GM23248 (cell line): Measurements from ENCODE around the gene ADAM10. TPM values are rescaled to one million over a fixed set of nuclear protein-coding genes. Genes with fewer than 3 reads are reported as not detected.

Experiments used
- DNase-seq: peaks from one replicate; pipeline ENCODE4 v3.0.0-alpha.2; 2015
- H2AFZ ChIP-seq: fragments of 200-600 bp; sonication (generic); 2 replicates; pipeline ENCODE4 v1.6.1; 2016; ENCODE audit warnings: antibody characterized with exemption
- H3F3A ChIP-seq: fragments of 200-600 bp; sonication (generic); 2 replicates; pipeline ENCODE4 v1.6.1; 2016; ENCODE audit warnings: mild to moderate bottlenecking, antibody characterized with exemption, mixed run types; ENCODE audit not compliant: insufficient read depth
- H3K27ac ChIP-seq: fragments of 200-600 bp; sonication (generic); 2 replicates; pipeline ENCODE4 v1.5.1; 2016; ENCODE audit warnings: mild to moderate bottlenecking
- H3K27me3 ChIP-seq: fragments of 200-600 bp; sonication (generic); replicated peaks from 2 replicates; pipeline ENCODE4 v1.6.1; 2016; ENCODE audit warnings: mild to moderate bottlenecking; ENCODE audit not compliant: insufficient read depth
- H3K36me3 ChIP-seq: fragments of 200-600 bp; sonication (generic); 2 replicates; pipeline ENCODE4 v1.6.1; 2016; ENCODE audit warnings: low read depth, mild to moderate bottlenecking
- H3K4me1 ChIP-seq: fragments of 200-600 bp; sonication (generic); 2 replicates; pipeline ENCODE4 v1.6.1; 2016; ENCODE audit warnings: mild to moderate bottlenecking; ENCODE audit not compliant: insufficient read depth
- H3K4me2 ChIP-seq: fragments of 200-600 bp; sonication (generic); one replicate; pipeline ENCODE4 v1.6.1; 2016; ENCODE audit warnings: mild to moderate bottlenecking; ENCODE audit not compliant: unreplicated experiment
- H3K4me3 ChIP-seq: fragments of 200-600 bp; sonication (generic); 2 replicates; pipeline ENCODE4 v1.5.1; 2016; ENCODE audit warnings: mild to moderate bottlenecking
- H3K79me2 ChIP-seq: fragments of 200-600 bp; sonication (generic); 2 replicates; pipeline ENCODE4 v1.6.1; 2016; ENCODE audit warnings: mild to moderate bottlenecking; ENCODE audit not compliant: insufficient read depth
- H3K9ac ChIP-seq: fragments of 200-600 bp; sonication (generic); 2 replicates; pipeline ENCODE4 v1.6.1; 2016; ENCODE audit warnings: mild to moderate bottlenecking
- H3K9me2 ChIP-seq: fragments of 200-600 bp; sonication (generic); 2 replicates; pipeline ENCODE4 v1.6.1; 2016; ENCODE audit warnings: mixed run types, mild to moderate bottlenecking, moderate library complexity; ENCODE audit not compliant: insufficient read depth
- H3K9me3 ChIP-seq: fragments of 200-600 bp; sonication (generic); one replicate; pipeline ENCODE4 v1.6.1; 2017; ENCODE audit warnings: low read depth
- H4K20me1 ChIP-seq: fragments of 200-600 bp; sonication (generic); 2 replicates; pipeline ENCODE4 v1.6.0; 2016; ENCODE audit not compliant: insufficient read depth
- EZH2 ChIP-seq: fragments of 200-600 bp; sonication (generic); IDR thresholded peaks from 2 replicates; pipeline ENCODE4 v1.6.1; 2018; ENCODE audit warnings: antibody characterized with exemption, mild to moderate bottlenecking; ENCODE audit not compliant: insufficient read depth, poor library complexity, severe bottlenecking
- EZH2phosphoT487 ChIP-seq: fragments of 200-600 bp; sonication (generic); IDR thresholded peaks from 2 replicates; pipeline ENCODE4 v1.6.1; 2018; ENCODE audit warnings: antibody characterized with exemption, moderate library complexity, mild to moderate bottlenecking, low read depth; ENCODE audit not compliant: insufficient read depth
- WGBS, 2 experiments: methylation state at CpG; one replicate each; pipeline ENCODE4 v1.1.6; 2015 to 2017; ENCODE audit warnings: low lambda C conversion rate in 2 of 2, low coverage in 1 of 2; ENCODE audit errors: missing lambda C conversion rate in 2 of 2; 5-methylcytosine and 5-hydroxymethylcytosine counted together
- in situ Hi-C: fragments of 300-500 bp; cut with MboI; formaldehyde crosslinking; loops from 2 replicates; pipeline ENCODE4 v1.15.0; 2020
- polyA plus RNA-seq: library from polyadenylated mRNA; unstranded; fragments of >200 nt; fragmentation: Nextera tagmentation; extraction: Ambion mirVana; gene quantifications from 2 replicates; pipeline ENCODE4 v1.2.1, GENCODE V29; 2016
- total RNA-seq: library from RNA; depleted of rRNA; stranded (reverse); fragments of >200 nt; shearing (Covaris generic); gene quantifications from 2 replicates; pipeline ENCODE4 v1.2.3, GENCODE V29; 2014

The ADAM10 gene
- total and polyA plus RNA-seq, 2 experiments from 2014 or later: 171 to 190 TPM

GRCh38 chr15:58690703-58691102 lies 58.8 kb downstream of the ADAM10 start:
- Histone ChIP-seq H3F3A (no peaks in the 10 kb centered on the region; the same call in 1 of the 2 replicates), H2AFZ (no peak overlapping the region), H3K27ac (no peak overlapping the region), H3K36me3 (0 out of 2 replicates have a peak, but pooled peaks cover 7% of the 10 kb centered on the region), H3K4me1 (peaks cover 6% of the 10 kb centered on the region), H3K9me3 (no peaks in the 10 kb centered on the region), H3K27me3 (no peaks in the 10 kb centered on the region), H3K4me3 (no peak overlapping the region), H3K79me2 (peaks cover 99% of the 10 kb centered on the region), H4K20me1 (peaks cover 3% of the 10 kb centered on the region; the same call in 1 of the 2 replicates), H3K9ac (no peak overlapping the region), H3K9me2 (no peaks in the 10 kb centered on the region), H3K4me2 (no peak overlapping the region)
- WGBS, 2 experiments: 85 to 86% methylated on average over 3 of the region's 3 CpGs
- in situ Hi-C loops: no loop called here
- DNase-seq: no peak
- TF ChIP-seq EZH2phosphoT487 (no peak), EZH2 (no peak)

GRCh38 chr15:58689646-58690045 lies 59.9 kb downstream of the ADAM10 start:
- Histone ChIP-seq H3K27ac (no peak overlapping the region), H3K9ac (no peak overlapping the region), H3K4me2 (no peak overlapping the region), H3K9me3 (no peaks in the 10 kb centered on the region), H3K4me1 (peaks cover 5% of the 10 kb centered on the region), H3K9me2 (no peaks in the 10 kb centered on the region), H3K27me3 (no peaks in the 10 kb centered on the region), H3K4me3 (no peak overlapping the region), H2AFZ (no peak overlapping the region), H3K36me3 (0 out of 2 replicates have a peak, but pooled peaks cover 7% of the 10 kb centered on the region), H4K20me1 (peaks cover 3% of the 10 kb centered on the region; the same call in 1 of the 2 replicates), H3K79me2 (peaks cover 99% of the 10 kb centered on the region), H3F3A (no peaks in the 10 kb centered on the region; the same call in 1 of the 2 replicates)
- in situ Hi-C loops: no loop called here
- DNase-seq: no peak
- TF ChIP-seq EZH2phosphoT487 (no peak), EZH2 (no peak)

- TF ChIP-seq EZH2 (no peak), EZH2phosphoT487 (no peak)
- H4K20me1 ChIP-seq: peaks cover 3% of the 10 kb centered on the region; the same call in 1 of the 2 replicates
- H3K27me3 ChIP-seq: no peaks in the 10 kb centered on the region
- H3K9me3 ChIP-seq: no peaks in the 10 kb centered on the region
- no peak overlapping the region for H3K4me3 ChIP-seq
- peaks cover 99% of the 10 kb centered on the region for H3K79me2 ChIP-seq
- H3K4me1 ChIP-seq: peaks cover 16% of the 10 kb centered on the region; the same call in 1 of the 2 replicates
- H3K9ac ChIP-seq: no peak overlapping the region
- WGBS, 2 experiments: 98 to 99% methylated on average over 8 of the region's 8 CpGs
- no peak overlapping the region for H3K27ac ChIP-seq
- H2AFZ ChIP-seq: no peak overlapping the region
- no peaks in the 10 kb centered on the region for H3K9me2 ChIP-seq
- H3K36me3 ChIP-seq: no peaks in the 10 kb centered on the region
- no peaks in the 10 kb centered on the region; the same call in 1 of the 2 replicates for H3F3A ChIP-seq
- in situ Hi-C loops: no loop called here
- no peak for DNase-seq
- no peak overlapping the region for H3K4me2 ChIP-seq
Observed at GRCh38 chr15:58686286-58686685, 63.2 kb downstream of the ADAM10 start.

- peaks cover 99% of the 10 kb centered on the region for H3K79me2 ChIP-seq
- H3K36me3 ChIP-seq: no peaks in the 10 kb centered on the region
- no peaks in the 10 kb centered on the region for H3K9me3 ChIP-seq
- no peak overlapping the region for H3K4me2 ChIP-seq
- no peaks in the 10 kb centered on the region for H3K27me3 ChIP-seq
- H4K20me1 ChIP-seq: peaks cover 3% of the 10 kb centered on the region; the same call in 1 of the 2 replicates
- WGBS, 2 experiments: 95 to 98% methylated on average over 4 of the region's 4 CpGs
- TF ChIP-seq EZH2 (no peak), EZH2phosphoT487 (no peak)
- no peak overlapping the region for H3K9ac ChIP-seq
- H2AFZ ChIP-seq: no peak overlapping the region
- peaks cover 18% of the 10 kb centered on the region; the same call in 1 of the 2 replicates for H3K4me1 ChIP-seq
- H3K4me3 ChIP-seq: no peak overlapping the region
- DNase-seq: peak; percentile 32
- H3K27ac ChIP-seq: no peak overlapping the region
- in situ Hi-C loops: no loop called here
- no peaks in the 10 kb centered on the region for H3K9me2 ChIP-seq
- H3F3A ChIP-seq: no peaks in the 10 kb centered on the region; the same call in 1 of the 2 replicates
Observed at GRCh38 chr15:58684751-58685150, 64.8 kb downstream of the ADAM10 start.
